ENCODE data around the gene ACE.

GRCh38 chr17:63436523-63437110 lies 40.2 kb upstream of the ACE start:
- TF ChIP-seq POLR2AphosphoS5 (IDR thresholded peaks at IDR 0.05; ENCODE audit: low read depth) (no peak), EZH2phosphoT487 (IDR thresholded peaks at IDR 0.05; ENCODE audit: unreplicated experiment) (no peak), JUNB (IDR thresholded peaks at IDR 0.05; ENCODE audit: unreplicated experiment) (no peak), EZH2 (IDR thresholded peaks at IDR 0.05; ENCODE audit: low read depth, unreplicated experiment) (no peak)
- TF ChIP-seq, protein P1, sequence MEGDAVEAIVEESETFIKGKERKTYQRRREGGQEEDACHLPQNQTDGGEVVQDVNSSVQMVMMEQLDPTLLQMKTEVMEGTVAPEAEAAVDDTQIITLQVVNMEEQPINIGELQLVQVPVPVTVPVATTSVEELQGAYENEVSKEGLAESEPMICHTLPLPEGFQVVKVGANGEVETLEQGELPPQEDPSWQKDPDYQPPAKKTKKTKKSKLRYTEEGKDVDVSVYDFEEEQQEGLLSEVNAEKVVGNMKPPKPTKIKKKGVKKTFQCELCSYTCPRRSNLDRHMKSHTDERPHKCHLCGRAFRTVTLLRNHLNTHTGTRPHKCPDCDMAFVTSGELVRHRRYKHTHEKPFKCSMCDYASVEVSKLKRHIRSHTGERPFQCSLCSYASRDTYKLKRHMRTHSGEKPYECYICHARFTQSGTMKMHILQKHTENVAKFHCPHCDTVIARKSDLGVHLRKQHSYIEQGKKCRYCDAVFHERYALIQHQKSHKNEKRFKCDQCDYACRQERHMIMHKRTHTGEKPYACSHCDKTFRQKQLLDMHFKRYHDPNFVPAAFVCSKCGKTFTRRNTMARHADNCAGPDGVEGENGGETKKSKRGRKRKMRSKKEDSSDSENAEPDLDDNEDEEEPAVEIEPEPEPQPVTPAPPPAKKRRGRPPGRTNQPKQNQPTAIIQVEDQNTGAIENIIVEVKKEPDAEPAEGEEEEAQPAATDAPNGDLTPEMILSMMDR (conservative IDR thresholded peaks at IDR 0.05; ENCODE audit: low read depth in 2 of 2): peak; percentile 61 to 77
